Stimulated activated CD8-positive, alpha-beta memory T cell treated with anti-CD3 and anti-CD28 coated beads, Interleukin-15, amount 100 ng/mL, for 4 hours (primary cell): ENCODE results near the gene MAST2.

ENCODE experiments used
- DNase-seq, 2 donors: peaks; one replicate each; pipeline ENCODE4 v3.0.0-alpha.2; 2020; ENCODE audit warnings: low read depth in 2 of 2

Gene MAST2

DNA sequence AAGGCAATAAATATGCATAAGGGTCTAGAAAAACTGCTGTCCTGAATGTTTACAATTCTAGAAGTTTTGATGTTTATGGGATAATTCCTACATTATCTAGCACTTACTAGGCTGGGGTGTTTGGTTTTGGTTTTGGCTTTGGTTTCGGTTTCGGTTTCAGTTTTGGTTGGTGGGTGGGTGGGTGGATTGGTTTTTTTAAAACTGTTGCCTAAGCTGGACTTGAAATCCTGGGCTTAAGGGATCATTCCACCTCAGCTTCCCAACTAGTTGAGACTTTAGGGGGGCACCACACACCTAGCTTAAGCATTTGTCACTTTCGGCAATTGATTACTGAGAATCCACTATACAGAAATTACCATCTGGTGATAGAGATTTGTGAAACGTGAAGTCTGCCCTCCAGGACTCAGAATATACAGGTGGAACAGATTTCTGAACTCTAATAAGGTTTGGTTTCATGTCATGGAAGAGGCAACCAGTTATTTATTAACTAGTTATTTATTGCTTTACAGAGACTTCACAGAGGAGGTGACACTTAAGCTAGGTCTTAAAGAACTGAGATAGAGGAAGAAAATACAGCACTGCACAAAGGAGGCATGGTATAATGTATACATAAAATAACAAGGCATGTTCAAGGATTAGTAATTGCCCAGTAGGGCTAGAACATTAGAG lies 259.4 kb downstream of the MAST2 start:
- peak in 1 of 2 donors; percentile 27 for DNase-seq

GRCh38 chr1:46064708-46065107 lies 261.3 kb downstream of the MAST2 start:
- DNase-seq = no peak

GRCh38 chr1:46065405-46065804 lies 262.0 kb downstream of the MAST2 start:
- DNase-seq = no peak

DNA sequence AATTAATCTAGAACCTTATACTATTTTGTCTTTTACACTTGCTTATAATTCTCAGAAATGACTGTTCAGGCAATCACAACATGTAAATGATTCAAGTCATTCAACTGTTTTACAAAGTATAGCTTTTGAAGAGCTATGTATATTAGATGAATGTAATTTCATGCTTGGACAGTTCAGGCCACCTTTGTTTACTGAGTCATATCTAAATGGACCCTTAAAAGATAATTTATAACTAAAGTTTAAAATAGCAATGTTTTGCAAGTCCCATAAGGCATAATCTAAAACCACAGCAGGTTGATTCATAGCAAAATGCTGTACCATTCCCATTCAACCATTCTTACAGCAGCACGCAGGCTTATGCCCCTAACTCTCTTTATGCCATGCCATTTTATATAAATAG lies 264.2 kb downstream of the MAST2 start:
- no peak for DNase-seq

- DNase-seq = no peak
Measured at GRCh38 chr1:46068525-46068924, 265.1 kb downstream of the MAST2 start.

DNA sequence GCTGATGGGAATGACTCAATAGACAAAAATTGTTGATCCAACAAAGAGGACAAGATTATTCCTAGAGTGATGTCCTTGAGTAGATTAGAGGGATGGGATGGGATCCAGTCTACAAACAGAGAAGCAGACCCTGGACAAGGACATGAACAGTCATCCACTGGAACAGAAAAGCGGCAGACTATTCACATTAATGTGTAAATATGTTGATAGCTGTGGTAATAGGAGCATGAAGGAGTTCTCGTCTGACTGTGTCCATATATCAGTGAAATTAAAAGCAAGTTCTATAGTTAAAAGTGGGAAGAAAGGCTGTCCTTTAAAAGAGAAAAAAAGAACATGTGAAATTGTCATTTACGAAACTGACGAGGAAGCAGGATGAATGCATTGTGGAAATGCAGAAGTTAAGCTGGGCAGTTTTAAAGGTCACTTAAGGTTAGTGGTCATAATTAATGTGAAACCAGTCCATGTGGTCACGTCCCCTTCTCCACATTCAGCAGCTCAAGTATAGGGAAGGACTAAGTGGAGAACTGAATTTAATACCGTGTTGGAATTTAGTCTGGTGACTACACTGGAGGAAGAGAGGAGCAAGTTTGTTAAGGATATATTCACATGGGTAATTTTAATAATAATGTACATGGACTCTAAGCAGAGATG lies 266.9 kb downstream of the MAST2 start:
- DNase-seq = no peak

DNA sequence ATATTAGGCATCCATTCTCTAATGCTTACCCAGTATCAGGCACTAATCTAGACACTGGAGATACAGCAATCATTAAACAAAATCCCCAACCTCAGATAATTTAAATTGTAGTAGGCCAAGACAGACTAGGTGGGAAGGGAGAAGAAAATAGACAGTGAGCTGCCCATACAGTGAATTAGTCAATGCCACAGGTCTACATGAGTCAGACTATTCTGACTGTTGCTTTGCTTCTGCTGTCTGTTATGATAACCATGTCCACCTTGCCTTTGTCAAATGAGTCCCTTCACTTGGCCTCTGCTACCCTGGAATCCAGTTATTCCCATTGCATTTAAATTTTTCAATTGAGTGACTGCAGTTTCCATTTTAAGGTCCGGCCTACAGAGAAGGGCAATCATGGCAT lies 269.6 kb downstream of the MAST2 start:
- no peak for DNase-seq

DNA sequence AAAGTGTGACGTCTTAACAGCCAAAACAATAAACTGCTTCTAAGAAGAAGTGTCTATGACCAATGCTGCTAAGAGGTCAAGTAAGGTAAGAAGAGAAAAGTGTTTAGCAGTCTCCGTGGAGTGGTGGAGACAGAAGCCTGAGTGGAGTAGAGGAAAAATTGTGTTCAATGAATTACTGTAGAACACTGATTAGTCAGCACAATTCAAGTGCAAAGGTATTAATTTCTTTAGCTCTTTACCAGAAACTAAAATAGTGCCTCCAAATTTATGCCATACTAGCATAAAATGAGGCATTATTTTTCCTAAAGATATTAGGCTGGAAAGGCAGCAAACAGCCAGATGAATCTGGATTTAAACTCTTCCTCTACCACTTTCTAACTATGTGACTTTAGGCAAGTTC lies 272.9 kb downstream of the MAST2 start:
- DNase-seq = no peak

GRCh38 chr1:46077644-46078043 lies 274.2 kb downstream of the MAST2 start:
- no peak for DNase-seq

GRCh38 chr1:46080257-46080656 lies 276.8 kb downstream of the MAST2 start:
- DNase-seq = no peak

DNA sequence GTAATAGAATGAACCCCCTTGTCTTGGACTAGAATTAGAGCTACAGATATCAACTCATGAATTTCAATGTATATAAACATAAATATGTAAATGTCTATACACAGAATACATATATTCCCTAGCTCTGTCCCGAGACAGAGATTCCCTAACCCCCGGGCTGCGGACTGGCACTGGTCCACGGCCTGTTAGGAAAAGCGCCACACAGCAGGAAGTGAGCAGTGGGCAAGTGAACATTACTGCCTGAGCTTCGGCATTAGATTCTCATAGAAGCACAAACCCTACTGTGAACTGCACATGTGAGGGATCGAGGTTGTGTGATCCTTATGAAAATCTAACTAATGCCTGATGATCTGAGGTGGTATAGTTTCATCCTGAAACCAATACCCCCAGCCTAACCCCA lies 277.8 kb downstream of the MAST2 start:
- no peak for DNase-seq

GRCh38 chr1:46081619-46082018 lies 278.2 kb downstream of the MAST2 start:
- no peak for DNase-seq

- no peak for DNase-seq
Measured at GRCh38 chr1:46083579-46083978, 280.2 kb downstream of the MAST2 start.

DNA sequence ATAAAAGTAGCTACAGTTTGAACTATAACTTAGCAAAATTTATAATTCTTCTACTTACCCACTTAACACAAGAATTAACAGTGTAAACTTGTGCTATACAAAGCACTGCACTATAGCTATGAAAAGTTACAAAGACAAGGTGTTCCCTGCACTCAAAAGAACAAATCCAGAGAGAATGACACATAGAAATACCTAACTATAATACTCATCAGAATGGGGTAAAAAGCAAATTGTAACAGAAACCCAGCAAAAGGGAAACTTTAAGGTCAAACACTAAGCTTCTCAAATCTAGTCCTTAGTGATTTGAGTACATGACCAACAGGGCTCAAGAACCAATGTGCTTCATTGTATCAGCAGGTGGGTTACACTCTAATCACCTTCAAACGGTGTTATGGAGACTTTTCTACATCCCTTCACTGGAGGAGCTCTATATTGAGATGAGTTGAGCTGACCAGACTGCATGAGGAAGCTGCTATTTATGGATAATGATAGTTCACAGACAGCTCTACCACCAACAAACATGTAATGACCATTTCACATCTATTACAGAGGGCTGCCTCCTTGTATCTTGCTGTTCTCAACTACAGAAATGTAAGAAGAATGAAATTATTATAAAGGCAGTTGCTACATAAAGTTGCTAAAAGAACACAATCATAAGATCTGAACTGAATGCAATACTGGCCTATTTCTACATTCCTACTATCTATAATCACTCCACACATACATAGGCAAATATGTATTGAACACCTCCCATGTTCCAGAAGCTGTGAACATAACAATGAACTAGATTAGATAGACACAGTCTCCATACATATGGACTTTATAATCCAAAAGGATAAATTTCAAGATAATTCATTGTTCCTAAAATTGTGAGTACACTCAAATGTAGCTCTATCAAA lies 281.4 kb downstream of the MAST2 start:
- DNase-seq = no peak
